Neural cell (in vitro differentiated cells): ENCODE data around the gene NUP133.

Experiments
- MXI1 ChIP-seq: fragments of 450-650 bp; conservative IDR thresholded peaks from 2 replicates; pipeline ENCODE4 v1.6.1; 2014; ENCODE audit warnings: antibody characterized with exemption, mild to moderate bottlenecking; ENCODE audit not compliant: poor library complexity, severe bottlenecking
- POLR2AphosphoS5 ChIP-seq: IDR thresholded peaks from 2 replicates; pipeline ENCODE4 v1.6.1; 2012
- REST ChIP-seq: IDR thresholded peaks from 2 replicates; pipeline ENCODE4 v1.6.1; 2012; ENCODE audit warnings: borderline replicate concordance
- TAF1 ChIP-seq: IDR thresholded peaks from 2 replicates; pipeline ENCODE4 v1.6.1; 2012; ENCODE audit warnings: low read depth
- TF ChIP-seq, protein P1 (sequence below): fragments of 450-650 bp; IDR thresholded peaks from 2 replicates; pipeline ENCODE4 v1.5.1; 2014; ENCODE audit warnings: antibody characterized with exemption, mild to moderate bottlenecking, moderate library complexity; ENCODE audit not compliant: poor library complexity, severe bottlenecking

DNA sequence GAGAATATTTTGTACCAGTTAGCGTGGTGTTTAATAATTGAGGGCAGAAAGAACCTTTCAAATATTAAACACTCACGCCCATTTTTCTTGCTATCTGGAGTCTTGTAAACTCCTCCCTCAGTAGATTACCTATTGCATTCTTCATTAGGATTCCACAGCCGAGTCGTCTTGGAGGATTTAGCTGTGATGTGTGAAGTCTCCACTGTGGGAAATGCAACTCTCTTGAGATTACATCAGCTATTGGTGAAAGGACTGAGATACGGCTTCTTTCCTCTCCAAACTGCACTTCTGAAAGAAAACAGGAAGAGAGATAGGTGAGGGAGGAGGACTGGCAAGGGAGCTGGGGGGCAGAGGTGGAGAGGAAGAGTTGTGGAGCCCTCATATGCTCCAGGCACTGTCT is 110.4 kb downstream of the NUP133 start:
- TF ChIP-seq, protein P1, sequence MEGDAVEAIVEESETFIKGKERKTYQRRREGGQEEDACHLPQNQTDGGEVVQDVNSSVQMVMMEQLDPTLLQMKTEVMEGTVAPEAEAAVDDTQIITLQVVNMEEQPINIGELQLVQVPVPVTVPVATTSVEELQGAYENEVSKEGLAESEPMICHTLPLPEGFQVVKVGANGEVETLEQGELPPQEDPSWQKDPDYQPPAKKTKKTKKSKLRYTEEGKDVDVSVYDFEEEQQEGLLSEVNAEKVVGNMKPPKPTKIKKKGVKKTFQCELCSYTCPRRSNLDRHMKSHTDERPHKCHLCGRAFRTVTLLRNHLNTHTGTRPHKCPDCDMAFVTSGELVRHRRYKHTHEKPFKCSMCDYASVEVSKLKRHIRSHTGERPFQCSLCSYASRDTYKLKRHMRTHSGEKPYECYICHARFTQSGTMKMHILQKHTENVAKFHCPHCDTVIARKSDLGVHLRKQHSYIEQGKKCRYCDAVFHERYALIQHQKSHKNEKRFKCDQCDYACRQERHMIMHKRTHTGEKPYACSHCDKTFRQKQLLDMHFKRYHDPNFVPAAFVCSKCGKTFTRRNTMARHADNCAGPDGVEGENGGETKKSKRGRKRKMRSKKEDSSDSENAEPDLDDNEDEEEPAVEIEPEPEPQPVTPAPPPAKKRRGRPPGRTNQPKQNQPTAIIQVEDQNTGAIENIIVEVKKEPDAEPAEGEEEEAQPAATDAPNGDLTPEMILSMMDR, result no peak
- TF ChIP-seq POLR2AphosphoS5 (no peak), MXI1 (no peak), REST (no peak), TAF1 (no peak)
